ENCODE results near the gene FLNB.

Gene FLNB

DNA sequence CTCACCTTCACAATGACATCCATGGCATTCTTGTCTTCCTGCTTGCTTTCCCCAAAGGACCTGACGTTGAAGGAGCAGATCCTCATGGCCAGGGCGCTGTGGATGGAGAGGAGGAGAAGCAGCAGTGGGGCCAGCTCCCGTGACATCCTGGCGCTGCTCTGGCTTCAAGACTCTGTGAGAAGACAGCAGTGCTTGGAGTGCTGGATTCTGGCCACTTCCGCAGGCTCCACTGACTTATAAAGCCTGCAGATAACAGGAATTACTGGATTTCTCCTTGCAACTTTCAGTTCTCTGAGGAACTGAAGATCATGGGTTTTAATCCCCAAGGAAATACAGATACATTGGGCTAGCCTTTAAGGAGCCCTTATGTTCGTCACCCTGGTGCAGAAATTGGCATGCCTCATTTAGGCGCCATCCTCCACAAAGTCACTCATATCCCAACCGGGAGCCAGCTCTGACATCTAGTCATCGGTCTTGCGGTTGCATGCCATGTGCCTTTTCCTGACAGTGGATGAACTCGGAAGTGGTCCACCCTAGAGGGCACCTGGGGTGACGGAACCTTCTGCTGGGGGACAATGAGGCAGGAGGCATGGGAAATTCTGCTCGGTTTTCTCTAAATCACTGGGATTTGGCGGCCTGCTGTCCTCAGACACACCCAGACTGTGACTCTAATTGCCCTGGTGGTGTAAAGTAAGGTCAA is 202.7 kb downstream of the FLNB start, which contains the start of gene DNASE1L3:
DNASE1L3 (minus strand) TSS at position 212 of the 700 bp plus-strand sequence; CDS start at position 146, 66 bp downstream.
- no peaks in the 10 kb centered on the region for H3K9me3 ChIP-seq

GRCh38 chr3:58214484-58215316 is 206.5 kb downstream of the FLNB start:
- Histone ChIP-seq H3K9me3 (no peaks in the 10 kb centered on the region), H3K27me3 (peaks cover 6% of the 10 kb centered on the region), H3K27ac (no peak overlapping the region), H3K4me3 (ENCODE audit: low read depth in 1 of 2, low read length in 1 of 2) (no peak overlapping the region), H3K4me1 (ENCODE audit: control insufficient read depth in 1 of 2, insufficient read depth in 1 of 2, low read depth in 1 of 2, low read length in 1 of 2) (peaks cover 11 to 18% of the 10 kb centered on the region in 2 experiments), H3K36me3 (no peaks in the 10 kb centered on the region)
- TF ChIP-seq, protein P1, sequence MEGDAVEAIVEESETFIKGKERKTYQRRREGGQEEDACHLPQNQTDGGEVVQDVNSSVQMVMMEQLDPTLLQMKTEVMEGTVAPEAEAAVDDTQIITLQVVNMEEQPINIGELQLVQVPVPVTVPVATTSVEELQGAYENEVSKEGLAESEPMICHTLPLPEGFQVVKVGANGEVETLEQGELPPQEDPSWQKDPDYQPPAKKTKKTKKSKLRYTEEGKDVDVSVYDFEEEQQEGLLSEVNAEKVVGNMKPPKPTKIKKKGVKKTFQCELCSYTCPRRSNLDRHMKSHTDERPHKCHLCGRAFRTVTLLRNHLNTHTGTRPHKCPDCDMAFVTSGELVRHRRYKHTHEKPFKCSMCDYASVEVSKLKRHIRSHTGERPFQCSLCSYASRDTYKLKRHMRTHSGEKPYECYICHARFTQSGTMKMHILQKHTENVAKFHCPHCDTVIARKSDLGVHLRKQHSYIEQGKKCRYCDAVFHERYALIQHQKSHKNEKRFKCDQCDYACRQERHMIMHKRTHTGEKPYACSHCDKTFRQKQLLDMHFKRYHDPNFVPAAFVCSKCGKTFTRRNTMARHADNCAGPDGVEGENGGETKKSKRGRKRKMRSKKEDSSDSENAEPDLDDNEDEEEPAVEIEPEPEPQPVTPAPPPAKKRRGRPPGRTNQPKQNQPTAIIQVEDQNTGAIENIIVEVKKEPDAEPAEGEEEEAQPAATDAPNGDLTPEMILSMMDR (IDR thresholded peaks at IDR 0.05), result no peak

More for the DNA sequence above, 202.7 kb downstream of the FLNB start, which contains the start of gene DNASE1L3:
- Histone ChIP-seq H3K4me3 (ENCODE audit: low read depth in 1 of 2, low read length in 1 of 2) (no peak within 1 kb of the TSS), H3K4me1 (ENCODE audit: control insufficient read depth in 1 of 2, insufficient read depth in 1 of 2, low read depth in 1 of 2, low read length in 1 of 2) (peaks cover 7 to 11% of the 10 kb centered on the region in 2 experiments), H3K36me3 (no peaks in the 10 kb centered on the region), H3K27me3 (peaks cover 6% of the 10 kb centered on the region), H3K27ac (no peak within 1 kb of the TSS)
- TF ChIP-seq, protein P1 (IDR thresholded peaks at IDR 0.05), result no peak

DNA sequence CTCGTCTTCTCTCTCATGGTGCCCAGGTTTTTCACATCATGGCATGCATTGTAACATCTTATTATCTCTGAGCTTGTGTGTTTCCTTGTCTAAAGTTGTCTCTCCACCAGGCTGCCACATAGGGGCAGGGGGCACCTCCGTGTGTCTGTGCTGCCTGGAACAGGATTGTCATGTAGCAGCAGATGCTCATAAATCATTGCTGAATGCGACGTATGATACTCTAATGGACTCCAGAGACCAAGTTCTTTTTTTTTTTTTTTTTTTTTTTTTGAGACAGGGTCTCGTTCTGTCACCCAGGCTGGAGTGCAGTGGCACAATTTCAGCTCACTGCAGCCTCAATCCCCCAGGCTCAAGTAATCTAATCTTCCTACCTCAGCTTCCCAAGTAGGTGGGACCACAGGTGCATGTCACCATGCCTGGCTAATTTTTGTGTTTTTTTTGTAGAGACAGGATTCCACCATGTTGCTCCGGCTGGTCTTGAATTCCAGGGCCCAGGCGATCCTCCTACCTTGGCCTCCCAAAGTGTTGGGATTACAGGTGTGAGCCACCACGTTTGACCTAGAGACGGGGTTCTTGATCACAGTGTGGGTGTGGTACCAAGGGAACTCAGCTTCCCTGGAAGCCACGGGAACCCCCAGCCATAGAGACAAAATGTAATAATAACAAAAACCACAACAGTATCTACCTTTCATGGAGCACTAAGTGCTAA is 207.2 kb downstream of the FLNB start:
- H3K27ac ChIP-seq, result no peak overlapping the region

GRCh38 chr3:58216496-58217195 is 208.4 kb downstream of the FLNB start:
- no peak overlapping the region for H3K27ac ChIP-seq
- H3K36me3 ChIP-seq, result no peaks in the 10 kb centered on the region
- H3K4me1 ChIP-seq (ENCODE audit: control insufficient read depth in 1 of 2, insufficient read depth in 1 of 2, low read depth in 1 of 2, low read length in 1 of 2), result peaks cover 11 to 18% of the 10 kb centered on the region in 2 experiments
- peaks cover 6% of the 10 kb centered on the region for H3K27me3 ChIP-seq
- no peaks in the 10 kb centered on the region for H3K9me3 ChIP-seq
- TF ChIP-seq, protein P1 (IDR thresholded peaks at IDR 0.05), result no peak
- H3K4me3 ChIP-seq (ENCODE audit: low read depth in 1 of 2, low read length in 1 of 2), result no peak overlapping the region

More for the DNA sequence above, 207.2 kb downstream of the FLNB start:
- Histone ChIP-seq H3K4me1 (ENCODE audit: control insufficient read depth in 1 of 2, insufficient read depth in 1 of 2, low read depth in 1 of 2, low read length in 1 of 2) (peaks cover 11 to 18% of the 10 kb centered on the region in 2 experiments), H3K4me3 (ENCODE audit: low read depth in 1 of 2, low read length in 1 of 2) (no peak overlapping the region), H3K9me3 (no peaks in the 10 kb centered on the region), H3K36me3 (no peaks in the 10 kb centered on the region), H3K27me3 (peaks cover 6% of the 10 kb centered on the region)
- TF ChIP-seq, protein P1 (IDR thresholded peaks at IDR 0.05), result no peak
